HepG2 (cell line): ENCODE measurements around the gene HBQ1. TPM values are rescaled to one million over a fixed set of nuclear protein-coding genes. Genes with fewer than 3 reads are reported as not detected.

ENCODE experiments used
- DMAP1 ChIP-seq: IDR thresholded peaks from 2 replicates; pipeline ENCODE4 v1.6.1; 2016
- MEF2D ChIP-seq: sonication (generic); formaldehyde crosslinking; IDR thresholded peaks from 2 replicates; pipeline ENCODE4 v1.5.1; 2020; ENCODE audit warnings: mild to moderate bottlenecking, missing genetic modification reagents
- MTA3 ChIP-seq: sonication (generic); formaldehyde crosslinking; IDR thresholded peaks from 2 replicates; pipeline ENCODE4 v1.4.0; 2020; ENCODE audit warnings: missing genetic modification reagents
- STAT5B ChIP-seq: sonication (generic); formaldehyde crosslinking; IDR thresholded peaks from 2 replicates; pipeline ENCODE4 v1.4.0; 2020; ENCODE audit warnings: missing genetic modification reagents
- TRAFD1 ChIP-seq: sonication (generic); formaldehyde crosslinking; IDR thresholded peaks from 2 replicates; pipeline ENCODE4 v1.5.1; 2020; ENCODE audit warnings: missing genetic modification reagents, mild to moderate bottlenecking, borderline replicate concordance
- ZBTB21 ChIP-seq: sonication (generic); formaldehyde crosslinking; IDR thresholded peaks from 2 replicates; pipeline ENCODE4 v1.4.0; 2020; ENCODE audit warnings: missing genetic modification reagents
- ZFP62 ChIP-seq: sonication (generic); formaldehyde crosslinking; IDR thresholded peaks from 2 replicates; pipeline ENCODE4 v1.4.0; 2020; ENCODE audit warnings: missing genetic modification reagents
- ZNF138 ChIP-seq: sonication (generic); formaldehyde crosslinking; IDR thresholded peaks from 2 replicates; pipeline ENCODE4 v1.5.0; 2020; ENCODE audit warnings: mild to moderate bottlenecking, low read depth, missing genetic modification reagents
- ZNF383 ChIP-seq: sonication (generic); formaldehyde crosslinking; IDR thresholded peaks from 2 replicates; pipeline ENCODE4 v1.4.0; 2020; ENCODE audit warnings: missing genetic modification reagents, mild to moderate bottlenecking, borderline replicate concordance
- ZNF503 ChIP-seq: sonication (generic); formaldehyde crosslinking; IDR thresholded peaks from 2 replicates; pipeline ENCODE4 v1.4.0; 2020; ENCODE audit warnings: missing genetic modification reagents
- ZNF605 ChIP-seq: sonication (generic); formaldehyde crosslinking; IDR thresholded peaks from 2 replicates; pipeline ENCODE4 v1.8.0; 2022; ENCODE audit warnings: mild to moderate bottlenecking, missing genetic modification reagents
- ZSCAN20 ChIP-seq: sonication (generic); formaldehyde crosslinking; IDR thresholded peaks from 2 replicates; pipeline ENCODE4 v1.4.0; 2020; ENCODE audit warnings: missing genetic modification reagents, mild to moderate bottlenecking, borderline replicate concordance
- polyA plus RNA-seq, 8 experiments: library from polyadenylated mRNA; depleted of rRNA in 3 of 8; stranded (reverse) in 7 of 8; unstranded in 1 of 8; fragments of >200 nt; fragmentation: Illumina TruSeq in 4 of 8; extraction: Trizol in 4 of 8; gene quantifications; 2 replicates each; pipeline versions ENCODE4 v1.2.1 to v1.2.3, GENCODE V29; 2011 to 2016; ENCODE audit warnings: low read depth in 4 of 8, missing spikeins in 1 of 8, mixed read lengths in 1 of 8; ENCODE audit not compliant: insufficient read depth in 1 of 8
- total RNA-seq, 5 experiments: library from RNA; depleted of rRNA; stranded (reverse); fragments of >200 nt; fragmentation: Illumina TruSeq; extraction: Trizol; gene quantifications; 2 replicates each; pipeline ENCODE4 v1.2.3, GENCODE V29; 2016; ENCODE audit warnings: low read depth in 1 of 5
- TF ChIP-seq, protein P1 (sequence below), 2 experiments: sonication (generic) in 1 of 2; formaldehyde crosslinking in 1 of 2; IDR thresholded peaks; 2 replicates each; pipeline versions ENCODE4 v1.4.0 to v1.6.1; 2018 to 2020; ENCODE audit warnings: missing genetic modification reagents in 2 of 2, borderline replicate concordance in 1 of 2, low read depth in 1 of 2, mild to moderate bottlenecking in 1 of 2, missing biosample characterization in 1 of 2
- TF ChIP-seq, protein P2 (sequence below): sonication (generic); formaldehyde crosslinking; IDR thresholded peaks from 2 replicates; pipeline ENCODE4 v1.9.0; 2021; ENCODE audit warnings: missing genetic modification reagents, mild to moderate bottlenecking, borderline replicate concordance
- TF ChIP-seq, protein P3 (sequence below): conservative IDR thresholded peaks from 2 replicates; pipeline ENCODE4 v1.6.1; 2018; ENCODE audit warnings: missing genetic modification reagents
- TF ChIP-seq, protein P4 (sequence below): sonication (generic); formaldehyde crosslinking; IDR thresholded peaks from 2 replicates; pipeline ENCODE4 v1.4.0; 2020; ENCODE audit warnings: missing genetic modification reagents

The HBQ1 gene
- total and polyA plus RNA-seq, 2 of the 13 experiments (the other 11 are each of a cell fraction or from before 2014, with no cell fraction given): 4.9 to 7.4 TPM

DNA sequence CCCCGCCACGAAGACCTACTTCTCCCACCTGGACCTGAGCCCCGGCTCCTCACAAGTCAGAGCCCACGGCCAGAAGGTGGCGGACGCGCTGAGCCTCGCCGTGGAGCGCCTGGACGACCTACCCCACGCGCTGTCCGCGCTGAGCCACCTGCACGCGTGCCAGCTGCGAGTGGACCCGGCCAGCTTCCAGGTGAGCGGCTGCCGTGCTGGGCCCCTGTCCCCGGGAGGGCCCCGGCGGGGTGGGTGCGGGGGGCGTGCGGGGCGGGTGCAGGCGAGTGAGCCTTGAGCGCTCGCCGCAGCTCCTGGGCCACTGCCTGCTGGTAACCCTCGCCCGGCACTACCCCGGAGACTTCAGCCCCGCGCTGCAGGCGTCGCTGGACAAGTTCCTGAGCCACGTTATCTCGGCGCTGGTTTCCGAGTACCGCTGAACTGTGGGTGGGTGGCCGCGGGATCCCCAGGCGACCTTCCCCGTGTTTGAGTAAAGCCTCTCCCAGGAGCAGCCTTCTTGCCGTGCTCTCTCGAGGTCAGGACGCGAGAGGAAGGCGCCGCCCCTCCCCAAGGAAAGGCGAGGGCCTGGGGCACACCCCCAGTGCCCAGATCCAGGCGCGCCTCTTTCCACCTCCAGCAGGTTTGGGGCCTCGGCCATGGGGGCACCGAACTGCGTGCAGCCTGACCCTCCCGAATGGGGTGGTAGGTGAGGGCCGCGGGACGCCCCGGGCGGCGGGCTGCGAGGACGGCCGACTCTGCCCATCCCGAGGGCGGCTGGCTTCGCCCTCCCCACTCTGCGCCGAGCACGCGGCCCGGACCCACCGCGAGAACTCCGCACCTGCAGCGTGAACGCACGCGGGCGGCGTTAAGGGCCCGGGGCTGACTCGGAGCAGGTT, 664 bp downstream of the HBQ1 start (continued):
- TF ChIP-seq STAT5B (CRISPR knock-in tag) (no peak), ZFP62 (no peak), ZNF503 (CRISPR knock-in tag) (peak; percentile 81), TRAFD1 (CRISPR knock-in tag) (no peak), ZSCAN20 (CRISPR knock-in tag) (peak; percentile 97), ZNF138 (CRISPR knock-in tag) (peak; percentile 98), MEF2D (CRISPR knock-in tag) (no peak), ZBTB21 (CRISPR knock-in tag) (no peak), DMAP1 (CRISPR knock-in tag) (peak; percentile 79), ZNF605 (CRISPR knock-in tag) (peak; percentile 98), ZNF383 (CRISPR knock-in tag) (no peak), MTA3 (CRISPR knock-in tag) (no peak)
- TF ChIP-seq, protein P1, sequence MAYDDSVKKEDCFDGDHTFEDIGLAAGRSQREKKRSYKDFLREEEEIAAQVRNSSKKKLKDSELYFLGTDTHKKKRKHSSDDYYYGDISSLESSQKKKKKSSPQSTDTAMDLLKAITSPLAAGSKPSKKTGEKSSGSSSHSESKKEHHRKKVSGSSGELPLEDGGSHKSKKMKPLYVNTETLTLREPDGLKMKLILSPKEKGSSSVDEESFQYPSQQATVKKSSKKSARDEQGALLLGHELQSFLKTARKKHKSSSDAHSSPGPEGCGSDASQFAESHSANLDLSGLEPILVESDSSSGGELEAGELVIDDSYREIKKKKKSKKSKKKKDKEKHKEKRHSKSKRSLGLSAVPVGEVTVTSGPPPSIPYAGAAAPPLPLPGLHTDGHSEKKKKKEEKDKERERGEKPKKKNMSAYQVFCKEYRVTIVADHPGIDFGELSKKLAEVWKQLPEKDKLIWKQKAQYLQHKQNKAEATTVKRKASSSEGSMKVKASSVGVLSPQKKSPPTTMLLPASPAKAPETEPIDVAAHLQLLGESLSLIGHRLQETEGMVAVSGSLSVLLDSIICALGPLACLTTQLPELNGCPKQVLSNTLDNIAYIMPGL (CRISPR knock-in tag; IDR thresholded peaks at IDR 0.05; ENCODE audit: borderline replicate concordance in 1 of 2, low read depth in 1 of 2): peak; percentile 98
- TF ChIP-seq, protein P2, sequence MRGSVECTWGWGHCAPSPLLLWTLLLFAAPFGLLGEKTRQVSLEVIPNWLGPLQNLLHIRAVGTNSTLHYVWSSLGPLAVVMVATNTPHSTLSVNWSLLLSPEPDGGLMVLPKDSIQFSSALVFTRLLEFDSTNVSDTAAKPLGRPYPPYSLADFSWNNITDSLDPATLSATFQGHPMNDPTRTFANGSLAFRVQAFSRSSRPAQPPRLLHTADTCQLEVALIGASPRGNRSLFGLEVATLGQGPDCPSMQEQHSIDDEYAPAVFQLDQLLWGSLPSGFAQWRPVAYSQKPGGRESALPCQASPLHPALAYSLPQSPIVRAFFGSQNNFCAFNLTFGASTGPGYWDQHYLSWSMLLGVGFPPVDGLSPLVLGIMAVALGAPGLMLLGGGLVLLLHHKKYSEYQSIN: no peak
- TF ChIP-seq, protein P3, sequence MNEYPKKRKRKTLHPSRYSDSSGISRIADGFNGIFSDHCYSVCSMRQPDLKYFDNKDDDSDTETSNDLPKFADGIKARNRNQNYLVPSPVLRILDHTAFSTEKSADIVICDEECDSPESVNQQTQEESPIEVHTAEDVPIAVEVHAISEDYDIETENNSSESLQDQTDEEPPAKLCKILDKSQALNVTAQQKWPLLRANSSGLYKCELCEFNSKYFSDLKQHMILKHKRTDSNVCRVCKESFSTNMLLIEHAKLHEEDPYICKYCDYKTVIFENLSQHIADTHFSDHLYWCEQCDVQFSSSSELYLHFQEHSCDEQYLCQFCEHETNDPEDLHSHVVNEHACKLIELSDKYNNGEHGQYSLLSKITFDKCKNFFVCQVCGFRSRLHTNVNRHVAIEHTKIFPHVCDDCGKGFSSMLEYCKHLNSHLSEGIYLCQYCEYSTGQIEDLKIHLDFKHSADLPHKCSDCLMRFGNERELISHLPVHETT: peak; percentile 88
- TF ChIP-seq, protein P4, sequence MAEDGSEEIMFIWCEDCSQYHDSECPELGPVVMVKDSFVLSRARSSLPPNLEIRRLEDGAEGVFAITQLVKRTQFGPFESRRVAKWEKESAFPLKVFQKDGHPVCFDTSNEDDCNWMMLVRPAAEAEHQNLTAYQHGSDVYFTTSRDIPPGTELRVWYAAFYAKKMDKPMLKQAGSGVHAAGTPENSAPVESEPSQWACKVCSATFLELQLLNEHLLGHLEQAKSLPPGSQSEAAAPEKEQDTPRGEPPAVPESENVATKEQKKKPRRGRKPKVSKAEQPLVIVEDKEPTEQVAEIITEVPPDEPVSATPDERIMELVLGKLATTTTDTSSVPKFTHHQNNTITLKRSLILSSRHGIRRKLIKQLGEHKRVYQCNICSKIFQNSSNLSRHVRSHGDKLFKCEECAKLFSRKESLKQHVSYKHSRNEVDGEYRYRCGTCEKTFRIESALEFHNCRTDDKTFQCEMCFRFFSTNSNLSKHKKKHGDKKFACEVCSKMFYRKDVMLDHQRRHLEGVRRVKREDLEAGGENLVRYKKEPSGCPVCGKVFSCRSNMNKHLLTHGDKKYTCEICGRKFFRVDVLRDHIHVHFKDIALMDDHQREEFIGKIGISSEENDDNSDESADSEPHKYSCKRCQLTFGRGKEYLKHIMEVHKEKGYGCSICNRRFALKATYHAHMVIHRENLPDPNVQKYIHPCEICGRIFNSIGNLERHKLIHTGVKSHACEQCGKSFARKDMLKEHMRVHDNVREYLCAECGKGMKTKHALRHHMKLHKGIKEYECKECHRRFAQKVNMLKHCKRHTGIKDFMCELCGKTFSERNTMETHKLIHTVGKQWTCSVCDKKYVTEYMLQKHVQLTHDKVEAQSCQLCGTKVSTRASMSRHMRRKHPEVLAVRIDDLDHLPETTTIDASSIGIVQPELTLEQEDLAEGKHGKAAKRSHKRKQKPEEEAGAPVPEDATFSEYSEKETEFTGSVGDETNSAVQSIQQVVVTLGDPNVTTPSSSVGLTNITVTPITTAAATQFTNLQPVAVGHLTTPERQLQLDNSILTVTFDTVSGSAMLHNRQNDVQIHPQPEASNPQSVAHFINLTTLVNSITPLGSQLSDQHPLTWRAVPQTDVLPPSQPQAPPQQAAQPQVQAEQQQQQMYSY (CRISPR knock-in tag): peak; percentile 75; the same call in 1 of the 2 replicates
